ENCODE measurements around the gene HNRNPA1. TPM values are rescaled to one million over a fixed set of nuclear protein-coding genes. Genes with fewer than 3 reads are reported as not detected.

Gene HNRNPA1
- total and polyA plus RNA-seq, 9 of the 15 experiments (the other 6 are each of a cell fraction or from before 2014, with no cell fraction given) = 1,166 to 2,703 (median 1,815) TPM

- TF ChIP-seq, protein P1, sequence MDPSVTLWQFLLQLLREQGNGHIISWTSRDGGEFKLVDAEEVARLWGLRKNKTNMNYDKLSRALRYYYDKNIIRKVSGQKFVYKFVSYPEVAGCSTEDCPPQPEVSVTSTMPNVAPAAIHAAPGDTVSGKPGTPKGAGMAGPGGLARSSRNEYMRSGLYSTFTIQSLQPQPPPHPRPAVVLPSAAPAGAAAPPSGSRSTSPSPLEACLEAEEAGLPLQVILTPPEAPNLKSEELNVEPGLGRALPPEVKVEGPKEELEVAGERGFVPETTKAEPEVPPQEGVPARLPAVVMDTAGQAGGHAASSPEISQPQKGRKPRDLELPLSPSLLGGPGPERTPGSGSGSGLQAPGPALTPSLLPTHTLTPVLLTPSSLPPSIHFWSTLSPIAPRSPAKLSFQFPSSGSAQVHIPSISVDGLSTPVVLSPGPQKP (CRISPR knock-in tag; IDR thresholded peaks at IDR 0.05) = no peak
- TF ChIP-seq KAT2B (IDR thresholded peaks at IDR 0.05; ENCODE audit: low read depth, low read length) (no peak), PRMT5 (CRISPR knock-in tag; IDR thresholded peaks at IDR 0.05) (no peak), ESRRB (CRISPR knock-in tag; IDR thresholded peaks at IDR 0.05; ENCODE audit: borderline replicate concordance) (no peak), ZKSCAN3 (CRISPR knock-in tag; IDR thresholded peaks at IDR 0.05) (no peak), DDX20 (tag; IDR thresholded peaks at IDR 0.05; ENCODE audit: low read depth) (no peak), ZKSCAN8 (CRISPR knock-in tag; IDR thresholded peaks at IDR 0.05) (no peak), TEAD4 (IDR thresholded peaks at IDR 0.05; ENCODE audit: low read length) (peak; percentile 21; the same call in 1 of the 2 replicates), TEAD4 (CRISPR knock-in tag; IDR thresholded peaks at IDR 0.05; ENCODE audit: borderline replicate concordance) (no peak), MTA3 (IDR thresholded peaks at IDR 0.05; ENCODE audit: borderline replicate concordance) (peak; percentile 86), JUNB (CRISPR knock-in tag; conservative IDR thresholded peaks at IDR 0.05) (no peak), CTBP1 (IDR thresholded peaks at IDR 0.05; ENCODE audit: borderline replicate concordance) (peak; percentile 78), RBM14 (IDR thresholded peaks at IDR 0.05; ENCODE audit: borderline replicate concordance, insufficient read depth, low read depth, low read length) (no peak), PML (IDR thresholded peaks at IDR 0.05; ENCODE audit: low read length) (peak; percentile 69; the same call in 1 of the 2 replicates), HNRNPL (IDR thresholded peaks at IDR 0.05; ENCODE audit: low read depth, low read length) (peak; percentile 52), ZNF79 (CRISPR knock-in tag; IDR thresholded peaks at IDR 0.05; ENCODE audit: low read depth) (no peak), ZNF24 (IDR thresholded peaks at IDR 0.05) (0 out of 2 replicates have a peak, but pooled peaks have one; percentile 39), HIVEP1 (CRISPR knock-in tag; IDR thresholded peaks at IDR 0.05) (no peak), CBFA2T3 (IDR thresholded peaks at IDR 0.05) (peak; percentile 48; the same call in 1 of the 2 replicates), SETDB1 (IDR thresholded peaks at IDR 0.05; ENCODE audit: low read length) (no peak), SNRNP70 (optimal IDR thresholded peaks at IDR 0.05; ENCODE audit: low read depth, low read length) (no peak), ZNF586 (CRISPR knock-in tag; conservative IDR thresholded peaks at IDR 0.05) (no peak), NR2F6 (CRISPR knock-in tag; IDR thresholded peaks at IDR 0.05) (no peak), ZNF699 (CRISPR knock-in tag; IDR thresholded peaks at IDR 0.05; ENCODE audit: insufficient replicate concordance) (no peak)
- TF ChIP-seq, protein P2, sequence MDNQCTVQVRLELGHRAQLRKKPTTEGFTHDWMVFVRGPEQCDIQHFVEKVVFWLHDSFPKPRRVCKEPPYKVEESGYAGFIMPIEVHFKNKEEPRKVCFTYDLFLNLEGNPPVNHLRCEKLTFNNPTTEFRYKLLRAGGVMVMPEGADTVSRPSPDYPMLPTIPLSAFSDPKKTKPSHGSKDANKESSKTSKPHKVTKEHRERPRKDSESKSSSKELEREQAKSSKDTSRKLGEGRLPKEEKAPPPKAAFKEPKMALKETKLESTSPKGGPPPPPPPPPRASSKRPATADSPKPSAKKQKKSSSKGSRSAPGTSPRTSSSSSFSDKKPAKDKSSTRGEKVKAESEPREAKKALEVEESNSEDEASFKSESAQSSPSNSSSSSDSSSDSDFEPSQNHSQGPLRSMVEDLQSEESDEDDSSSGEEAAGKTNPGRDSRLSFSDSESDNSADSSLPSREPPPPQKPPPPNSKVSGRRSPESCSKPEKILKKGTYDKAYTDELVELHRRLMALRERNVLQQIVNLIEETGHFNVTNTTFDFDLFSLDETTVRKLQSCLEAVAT (IDR thresholded peaks at IDR 0.05) = peak; percentile 90 to 94
- TF ChIP-seq, protein P3, sequence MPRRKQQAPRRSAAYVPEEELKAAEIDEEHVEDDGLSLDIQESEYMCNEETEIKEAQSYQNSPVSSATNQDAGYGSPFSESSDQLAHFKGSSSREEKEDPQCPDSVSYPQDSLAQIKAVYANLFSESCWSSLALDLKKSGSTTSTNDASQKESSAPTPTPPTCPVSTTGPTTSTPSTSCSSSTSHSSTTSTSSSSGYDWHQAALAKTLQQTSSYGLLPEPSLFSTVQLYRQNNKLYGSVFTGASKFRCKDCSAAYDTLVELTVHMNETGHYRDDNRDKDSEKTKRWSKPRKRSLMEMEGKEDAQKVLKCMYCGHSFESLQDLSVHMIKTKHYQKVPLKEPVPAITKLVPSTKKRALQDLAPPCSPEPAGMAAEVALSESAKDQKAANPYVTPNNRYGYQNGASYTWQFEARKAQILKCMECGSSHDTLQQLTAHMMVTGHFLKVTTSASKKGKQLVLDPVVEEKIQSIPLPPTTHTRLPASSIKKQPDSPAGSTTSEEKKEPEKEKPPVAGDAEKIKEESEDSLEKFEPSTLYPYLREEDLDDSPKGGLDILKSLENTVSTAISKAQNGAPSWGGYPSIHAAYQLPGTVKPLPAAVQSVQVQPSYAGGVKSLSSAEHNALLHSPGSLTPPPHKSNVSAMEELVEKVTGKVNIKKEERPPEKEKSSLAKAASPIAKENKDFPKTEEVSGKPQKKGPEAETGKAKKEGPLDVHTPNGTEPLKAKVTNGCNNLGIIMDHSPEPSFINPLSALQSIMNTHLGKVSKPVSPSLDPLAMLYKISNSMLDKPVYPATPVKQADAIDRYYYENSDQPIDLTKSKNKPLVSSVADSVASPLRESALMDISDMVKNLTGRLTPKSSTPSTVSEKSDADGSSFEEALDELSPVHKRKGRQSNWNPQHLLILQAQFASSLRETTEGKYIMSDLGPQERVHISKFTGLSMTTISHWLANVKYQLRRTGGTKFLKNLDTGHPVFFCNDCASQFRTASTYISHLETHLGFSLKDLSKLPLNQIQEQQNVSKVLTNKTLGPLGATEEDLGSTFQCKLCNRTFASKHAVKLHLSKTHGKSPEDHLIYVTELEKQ (CRISPR knock-in tag; IDR thresholded peaks at IDR 0.05) = no peak
Measured at GRCh38 chr12:54300732-54301427, 20.4 kb downstream of the HNRNPA1 start, which contains the start of gene NFE2 (continued).

Measured in K562 (cell line).